G401 (cell line): ENCODE measurements around the gene ECSIT. TPM values are rescaled to one million over a fixed set of nuclear protein-coding genes. Genes with fewer than 3 reads are reported as not detected.
"Not testable (repeated sequence)": the region's sequence is repeated elsewhere in the genome, so short reads cannot be mapped to it uniquely, and the experiment has no call there.

ENCODE experiments used
- DNase-seq: peaks from one replicate; pipeline ENCODE4 v3.0.0-alpha.2; 2015; ENCODE audit warnings: low spot score
- in situ Hi-C: cut with HindIII; loops from 2 replicates; pipeline ENCODE4 v1.10.0; 2016; ENCODE audit warnings: low sequenced_read_pairs, mixed read lengths
- total RNA-seq: library from RNA; depleted of rRNA; stranded (reverse); fragments of >200 nt; shearing (Covaris generic); gene quantifications from 2 replicates; pipeline ENCODE4 v1.2.3, GENCODE V29; 2014; rRNA removed

ECSIT gene, protein sequence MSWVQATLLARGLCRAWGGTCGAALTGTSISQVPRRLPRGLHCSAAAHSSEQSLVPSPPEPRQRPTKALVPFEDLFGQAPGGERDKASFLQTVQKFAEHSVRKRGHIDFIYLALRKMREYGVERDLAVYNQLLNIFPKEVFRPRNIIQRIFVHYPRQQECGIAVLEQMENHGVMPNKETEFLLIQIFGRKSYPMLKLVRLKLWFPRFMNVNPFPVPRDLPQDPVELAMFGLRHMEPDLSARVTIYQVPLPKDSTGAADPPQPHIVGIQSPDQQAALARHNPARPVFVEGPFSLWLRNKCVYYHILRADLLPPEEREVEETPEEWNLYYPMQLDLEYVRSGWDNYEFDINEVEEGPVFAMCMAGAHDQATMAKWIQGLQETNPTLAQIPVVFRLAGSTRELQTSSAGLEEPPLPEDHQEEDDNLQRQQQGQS
- 104 and 109 TPM in 2 replicates for total RNA-seq

DNA sequence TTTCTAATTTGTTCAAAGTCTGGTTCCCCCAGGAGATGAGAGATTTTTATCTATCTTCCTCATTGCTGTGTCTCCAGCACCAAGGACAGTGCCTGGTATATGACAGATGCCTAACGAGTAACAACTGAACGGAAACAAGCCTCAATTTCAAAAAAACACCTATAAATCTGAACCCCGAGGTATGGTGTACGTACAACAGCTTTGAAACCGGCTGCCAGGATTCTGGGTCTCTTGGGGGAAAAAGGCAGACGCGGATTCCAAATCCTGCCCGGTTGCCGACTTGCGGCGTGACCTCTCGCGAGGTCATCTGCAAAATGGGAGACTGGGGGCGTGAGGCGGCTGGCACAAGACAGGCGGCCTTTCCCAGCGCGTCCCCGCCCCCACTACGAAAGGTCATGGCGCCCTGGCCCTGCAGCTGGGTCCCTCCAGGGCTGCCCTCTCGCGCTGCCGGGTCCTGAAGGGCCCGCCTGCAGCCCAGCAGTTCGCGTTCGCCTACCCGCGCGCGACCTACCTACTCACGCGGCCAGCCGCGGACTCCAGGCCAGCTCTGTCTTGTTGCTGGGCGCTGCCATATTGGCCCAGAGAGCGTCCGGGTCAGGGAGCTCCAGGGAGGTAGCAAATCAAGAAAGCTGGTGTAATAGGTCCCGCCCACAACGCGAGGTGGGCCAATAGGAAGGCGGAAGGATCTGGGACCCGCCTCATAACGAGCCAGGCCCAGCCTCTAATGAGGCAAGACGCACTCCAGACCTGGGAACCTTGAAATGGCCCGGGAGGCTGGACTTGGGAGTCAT, at the start of gene ECSIT:
ECSIT (minus strand) TSS at position 584 of the 791 bp plus-strand sequence. CDS start 9,964 bp downstream, outside the sequence.
- DNase-seq: peak; percentile 99
- in situ Hi-C loops: no loop called here

DNA sequence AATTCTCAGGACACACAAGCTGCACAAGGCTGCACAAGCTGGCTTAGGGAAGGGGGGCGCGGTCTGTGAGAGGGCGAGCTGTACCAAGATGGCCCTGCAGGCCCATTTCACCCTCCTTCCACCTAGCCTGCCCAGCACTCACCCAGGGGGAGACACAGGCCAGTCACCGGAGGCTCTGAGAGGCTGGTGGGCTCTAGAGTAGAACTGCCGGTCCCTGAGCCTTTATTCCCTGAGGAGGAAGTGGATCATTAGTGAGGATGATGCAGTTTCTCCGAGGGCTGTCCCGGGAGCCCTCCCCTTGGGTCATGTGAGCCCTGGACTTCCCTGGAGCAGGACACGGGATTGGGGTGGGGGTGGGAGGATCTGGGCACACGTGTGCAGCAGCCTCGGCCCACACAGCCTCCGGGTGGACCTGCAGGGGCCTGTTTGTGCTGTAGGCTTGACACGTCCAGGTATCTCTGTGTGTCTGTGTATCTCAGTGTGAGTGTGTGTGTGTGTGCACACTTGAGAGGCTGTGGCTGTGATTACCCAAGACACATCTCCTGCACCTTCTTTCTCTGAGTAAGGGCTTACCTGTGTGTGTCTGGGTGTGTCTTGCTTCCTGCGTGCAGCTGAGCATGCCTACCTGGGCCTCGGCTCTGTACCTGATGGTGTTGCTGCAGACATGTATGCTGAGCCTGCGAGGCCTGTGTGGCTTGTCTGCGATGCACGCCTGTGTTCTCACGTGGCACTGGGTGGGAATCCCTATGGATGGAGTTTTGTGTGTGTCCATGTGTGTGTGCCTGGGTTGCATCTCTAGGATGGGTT, 48.7 kb upstream of the ECSIT start, which contains the start of gene ACP5:
ACP5 (minus strand) TSS at position 195 of the 807 bp plus-strand sequence. CDS start 328 bp downstream, outside the sequence.
- no peak for DNase-seq
- in situ Hi-C loops: no loop called here

DNA sequence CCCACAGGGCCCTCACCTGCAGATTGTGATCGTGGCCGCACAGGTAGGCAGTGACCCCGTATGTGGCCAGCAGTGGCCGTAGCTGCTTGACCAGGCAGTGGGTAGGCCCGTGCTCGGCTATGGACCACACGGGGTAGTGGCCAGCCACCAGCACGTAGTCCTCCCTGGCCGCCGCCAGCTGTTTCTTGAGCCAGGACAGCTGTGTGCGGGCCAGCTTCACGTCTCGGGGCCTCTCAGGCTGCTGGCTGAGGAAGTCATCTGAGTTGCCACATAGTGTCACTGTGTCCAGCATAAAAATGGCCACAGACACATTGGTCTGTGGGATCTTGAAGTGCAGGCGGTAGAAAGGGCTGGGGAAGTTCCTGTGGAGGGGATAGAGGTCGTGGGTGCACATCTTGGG, 47.3 kb upstream of the ECSIT start:
- in situ Hi-C loops: no loop called here
- no peak for DNase-seq

DNA sequence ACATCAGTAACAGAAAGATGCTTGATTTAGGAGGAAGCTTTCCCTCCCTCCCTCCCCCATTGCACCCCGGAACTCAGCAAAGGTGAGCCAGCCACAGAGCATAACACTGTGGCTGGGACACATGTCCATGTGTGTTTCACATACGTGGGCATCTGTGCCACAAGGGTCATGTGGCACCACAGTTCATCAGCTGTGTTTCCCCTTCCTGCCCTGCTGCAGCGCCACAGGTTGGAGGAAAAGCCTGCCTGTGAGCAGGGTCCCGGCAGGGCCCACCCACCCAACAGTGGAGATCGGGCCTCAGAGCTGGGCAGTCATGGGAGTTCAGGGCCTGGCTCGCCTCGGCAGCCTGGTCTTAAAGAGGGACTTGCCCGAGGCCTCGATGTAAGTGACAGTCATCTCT, 45.8 kb upstream of the ECSIT start:
- no peak for DNase-seq
- in situ Hi-C loops: no loop called here

DNA sequence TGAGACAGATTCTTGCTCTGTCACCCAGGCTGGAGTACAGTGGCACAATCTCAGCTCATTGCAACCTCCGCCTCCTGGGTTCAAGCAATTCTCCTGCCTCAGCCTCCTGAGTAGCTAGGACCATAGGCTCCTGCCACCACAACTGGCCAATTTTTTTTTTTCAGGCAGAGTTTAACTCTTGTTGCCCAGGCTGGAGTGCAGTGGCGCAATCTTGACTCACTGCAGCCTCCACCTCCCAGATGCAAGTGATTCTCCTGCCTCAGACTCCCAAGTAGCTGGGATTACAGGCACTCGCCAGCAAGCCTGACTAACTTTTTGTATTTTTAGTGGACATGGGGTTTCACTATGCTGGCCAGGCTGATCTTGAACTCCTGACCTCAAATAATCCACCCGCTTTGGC, 44.8 kb upstream of the ECSIT start:
- in situ Hi-C loops, DNase-seq: not testable (repeated sequence)

DNA sequence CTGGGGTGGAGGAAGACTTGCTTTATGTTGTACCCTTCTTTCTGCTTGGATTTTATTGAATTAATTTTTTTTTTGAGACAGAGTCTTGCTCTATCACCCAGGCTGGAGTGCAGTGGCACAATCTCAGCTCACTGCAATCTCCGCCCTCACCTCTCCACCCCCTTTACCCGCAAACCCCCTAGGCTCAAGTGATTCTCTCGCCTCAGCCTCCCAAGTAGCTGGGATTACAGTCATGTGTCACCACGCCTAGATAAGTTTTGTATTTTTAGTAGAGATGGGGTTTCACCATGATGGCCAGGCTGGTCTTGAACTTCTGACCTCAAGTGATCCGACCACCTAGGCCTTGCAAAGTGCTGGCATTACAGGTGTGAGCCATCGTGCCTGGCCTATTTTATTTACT, 44.4 kb upstream of the ECSIT start:
- in situ Hi-C loops, DNase-seq: not testable (repeated sequence)

DNA sequence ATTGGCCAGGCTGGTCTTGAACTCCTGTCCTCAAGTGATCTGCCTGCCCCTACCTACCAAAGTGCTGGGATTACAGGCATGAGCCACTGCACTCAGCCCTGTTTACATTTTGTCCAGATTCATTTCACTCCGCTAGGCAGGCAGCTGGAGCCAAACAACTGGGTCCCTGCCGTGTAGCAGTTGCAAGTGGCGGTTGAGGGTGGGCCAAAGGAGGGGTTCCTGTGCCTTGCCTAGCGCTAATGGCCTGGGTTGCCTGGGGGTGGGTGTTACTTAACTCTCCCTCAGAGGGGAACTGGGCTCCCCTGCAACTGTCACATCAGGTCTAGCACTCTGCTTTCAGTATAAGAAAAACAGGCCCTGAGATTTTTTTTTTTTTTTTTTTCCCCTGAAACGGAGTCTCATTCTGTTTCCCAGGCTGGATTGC, 41.1 kb upstream of the ECSIT start:
- in situ Hi-C loops: no loop called here

DNA sequence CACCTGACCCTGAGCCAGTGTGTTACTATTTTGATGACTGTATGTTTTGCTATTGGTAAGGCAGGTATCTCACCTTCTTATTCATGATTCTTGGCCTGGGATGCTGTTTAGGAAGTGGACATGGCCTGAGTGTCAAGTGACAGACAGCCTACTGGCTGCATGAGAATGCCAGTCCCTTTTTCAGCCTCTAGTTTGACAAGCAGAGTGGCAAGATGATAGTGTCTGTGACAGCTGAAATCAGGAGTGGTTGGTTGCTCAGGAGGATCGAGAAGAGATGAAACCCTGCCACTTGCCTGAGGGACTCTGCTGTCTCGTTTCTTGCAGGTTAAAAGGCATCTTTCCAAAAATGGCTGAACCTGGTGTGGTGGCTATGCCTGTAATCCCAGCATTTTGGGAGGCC, 37.2 kb upstream of the ECSIT start:
- no peak for DNase-seq
- in situ Hi-C loops: no loop called here

More for the DNA sequence above, 41.1 kb upstream of the ECSIT start:
- DNase-seq: no peak

DNA sequence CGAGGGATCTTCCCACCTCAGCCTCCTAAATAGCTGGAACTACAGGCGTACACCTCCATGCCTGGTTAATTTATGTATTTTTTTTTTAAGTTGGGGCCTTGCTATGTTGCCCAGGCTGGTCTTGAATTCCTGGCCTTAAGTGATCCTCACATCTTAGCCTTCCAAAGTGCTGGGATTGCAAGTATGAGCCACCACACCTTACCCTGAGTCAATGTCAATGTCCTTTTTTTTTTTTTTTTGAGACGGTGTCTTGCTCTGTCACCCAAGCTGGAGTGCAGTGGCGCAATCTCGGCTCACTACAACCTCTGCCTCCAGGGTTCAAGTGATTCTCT, 36.7 kb upstream of the ECSIT start:
- DNase-seq, in situ Hi-C loops: not testable (repeated sequence)

DNA sequence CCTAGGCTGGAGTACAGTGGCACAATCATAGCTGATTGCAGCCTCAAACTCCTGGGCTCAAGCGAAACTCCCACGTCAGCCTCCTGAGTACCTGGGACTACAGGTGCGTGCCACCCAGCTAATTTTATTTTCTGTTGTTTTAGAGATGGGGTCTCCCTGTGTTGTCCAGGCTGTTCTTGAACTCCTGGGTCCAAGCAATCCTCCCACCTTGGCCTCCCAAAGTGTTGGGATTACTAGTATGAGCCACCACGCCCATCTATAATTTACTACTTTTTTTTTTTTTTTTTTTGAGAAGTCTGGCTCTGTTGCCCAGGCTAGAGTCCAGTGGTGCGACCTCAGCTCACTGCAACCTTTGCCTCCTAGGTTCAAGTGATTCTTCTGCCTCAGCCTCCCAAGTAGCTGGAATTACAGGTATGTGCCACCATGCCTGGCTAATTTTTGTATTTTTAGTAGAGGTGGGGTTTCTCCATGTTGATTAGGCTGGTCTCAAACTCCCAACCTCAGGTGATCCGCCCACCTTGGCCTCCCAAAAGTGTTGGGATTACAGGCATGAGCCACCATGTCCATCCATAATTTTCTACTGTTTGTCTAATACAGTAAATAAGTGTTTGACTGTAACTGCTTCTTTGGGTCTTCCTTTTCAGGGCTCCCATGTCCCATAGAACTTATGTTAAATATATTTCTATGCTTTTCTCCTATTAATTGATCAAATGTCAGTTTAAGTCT, 35.3 kb upstream of the ECSIT start:
- in situ Hi-C loops, DNase-seq: not testable (repeated sequence)

DNA sequence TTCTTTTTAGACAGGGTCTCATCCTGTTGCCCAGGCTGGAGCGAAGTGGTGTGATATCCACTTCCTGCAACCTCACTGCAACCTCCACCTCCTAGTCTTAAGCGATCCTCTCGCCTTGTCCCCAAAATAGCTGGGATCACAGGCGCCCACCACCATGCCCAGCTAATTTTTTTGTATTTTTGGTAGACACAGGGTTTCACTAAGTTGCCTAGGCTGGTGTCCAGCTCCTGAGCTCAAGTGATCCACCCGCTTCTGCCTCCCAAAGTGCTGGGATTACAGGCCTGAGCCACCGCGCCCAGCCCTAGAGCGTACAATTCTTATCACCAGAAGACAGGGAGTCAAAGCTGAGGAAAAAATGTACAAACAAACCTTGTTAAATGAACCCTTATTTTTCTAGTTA, 34.6 kb upstream of the ECSIT start:
- in situ Hi-C loops: no loop called here
- no peak for DNase-seq

DNA sequence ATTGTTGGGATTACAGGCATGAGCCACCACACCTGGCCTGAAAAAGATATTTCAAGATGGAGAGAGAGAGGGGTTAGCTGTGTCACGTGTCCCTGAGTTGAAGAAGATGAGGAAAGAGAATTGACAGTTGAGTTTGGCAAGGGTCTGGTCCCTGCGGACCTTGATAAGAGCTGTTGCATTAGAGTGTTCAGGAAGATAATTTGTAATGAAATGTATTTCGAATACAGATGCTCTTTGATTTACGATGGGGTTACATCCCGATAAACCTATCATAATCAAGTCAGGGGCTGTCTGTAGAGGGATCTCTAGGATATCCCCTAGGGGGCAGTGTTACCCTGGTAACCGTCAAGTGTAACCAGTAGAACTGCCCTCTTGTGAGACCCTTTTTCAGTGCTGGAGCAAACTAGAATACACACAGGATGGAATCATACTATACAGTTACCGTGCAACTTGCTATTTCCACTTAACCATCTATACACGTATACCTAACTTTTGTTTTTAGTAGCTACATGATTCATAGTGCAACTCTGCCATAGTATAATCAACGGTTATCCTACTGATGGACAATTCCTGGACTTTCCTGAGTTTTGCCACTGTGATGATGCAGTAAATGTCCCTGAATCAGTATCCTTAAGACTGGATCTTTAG, 31.6 kb upstream of the ECSIT start:
- peak; percentile 67 for DNase-seq
- in situ Hi-C loops: no loop called here

DNA sequence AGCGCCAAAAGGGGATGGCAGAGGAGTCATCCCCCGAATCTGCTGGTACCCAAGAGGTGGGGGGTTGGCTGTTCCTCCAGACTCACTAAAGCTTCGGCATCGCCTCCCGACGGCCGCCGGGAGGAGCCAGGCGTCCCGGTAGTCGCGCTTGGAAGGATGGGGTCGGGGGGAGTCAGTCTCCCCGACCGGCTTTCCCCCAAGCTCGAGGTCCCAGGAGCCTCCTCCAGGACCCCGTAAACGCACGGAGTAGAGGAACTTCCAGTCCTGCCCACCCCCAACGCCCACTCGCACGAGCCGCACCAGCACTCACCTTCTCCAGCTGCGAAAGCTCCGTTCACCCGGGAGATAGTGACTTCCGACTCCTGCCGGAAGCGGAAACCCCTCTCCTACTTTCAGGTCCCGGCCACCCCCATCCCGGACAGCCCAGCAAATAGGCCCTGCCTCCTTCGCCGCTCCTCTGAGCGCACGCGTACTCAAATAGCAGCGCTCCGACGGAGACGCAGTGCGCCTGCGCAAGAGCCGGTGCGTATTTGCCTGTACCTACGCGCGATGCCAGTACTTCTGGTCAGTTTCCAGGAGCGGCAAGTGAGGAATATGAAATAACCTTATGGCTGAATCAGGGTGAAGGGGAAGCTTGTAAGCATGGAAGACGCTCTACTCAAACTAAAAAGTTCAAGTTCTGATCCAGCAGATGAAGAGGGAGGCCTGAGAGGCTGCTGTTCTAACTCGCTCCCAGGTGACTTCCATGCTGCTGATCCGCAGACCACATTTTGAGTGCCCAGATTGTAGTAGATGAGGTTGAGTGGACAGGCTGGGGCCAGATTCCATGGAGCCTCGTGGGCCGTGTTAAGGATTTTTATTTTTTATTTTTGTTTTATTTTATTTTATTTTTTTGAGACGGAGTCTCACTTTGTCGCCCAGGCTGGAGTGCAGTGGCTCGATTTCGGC, 30.2 kb upstream of the ECSIT start, which contains the start of gene ELOF1:
ELOF1 (minus strand) TSS at position 350 of the 948 bp plus-strand sequence. CDS start 4,883 bp downstream, outside the sequence.
- in situ Hi-C loops: no loop called here

DNA sequence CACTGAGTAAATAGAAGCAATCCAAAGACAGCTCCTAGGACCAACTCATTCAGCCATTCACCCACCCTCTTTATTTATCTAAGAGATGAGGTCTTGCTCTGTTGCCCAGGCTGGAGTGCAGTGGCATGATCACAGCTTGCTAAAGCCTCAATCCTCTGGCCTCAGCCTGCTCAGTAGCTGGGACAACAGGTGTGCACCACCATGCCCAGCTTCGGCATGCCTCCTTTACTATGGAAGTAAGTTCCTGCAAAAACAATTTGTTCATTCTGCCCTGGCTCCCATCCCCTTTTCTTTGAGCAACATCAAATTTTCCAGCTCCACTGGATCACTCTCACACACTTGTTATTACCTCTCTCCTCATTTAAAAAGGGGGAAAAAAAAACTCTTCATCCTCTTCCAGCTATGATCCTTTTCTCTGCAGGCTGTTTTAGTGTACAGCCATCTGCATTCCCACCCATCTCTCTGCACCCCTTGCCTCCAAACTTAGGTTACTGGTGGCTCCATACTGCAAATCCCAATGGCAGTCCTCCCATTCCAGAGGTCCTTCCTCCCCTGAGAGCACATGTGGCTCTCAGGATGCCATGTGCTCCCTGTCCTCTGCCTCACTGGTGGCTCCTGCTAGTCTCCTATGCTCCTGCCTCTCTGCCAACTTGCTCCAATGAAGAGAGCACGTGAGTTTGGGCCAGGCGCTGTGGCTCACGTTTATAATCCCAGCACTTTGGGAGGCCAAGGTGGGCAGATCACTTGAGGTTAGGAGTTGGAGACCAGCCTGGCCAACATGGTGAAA, 27.9 kb upstream of the ECSIT start:
- in situ Hi-C loops: no loop called here
- no peak for DNase-seq

More for the DNA sequence above, 30.2 kb upstream of the ECSIT start, which contains the start of gene ELOF1:
- peak; percentile 99 for DNase-seq

DNA sequence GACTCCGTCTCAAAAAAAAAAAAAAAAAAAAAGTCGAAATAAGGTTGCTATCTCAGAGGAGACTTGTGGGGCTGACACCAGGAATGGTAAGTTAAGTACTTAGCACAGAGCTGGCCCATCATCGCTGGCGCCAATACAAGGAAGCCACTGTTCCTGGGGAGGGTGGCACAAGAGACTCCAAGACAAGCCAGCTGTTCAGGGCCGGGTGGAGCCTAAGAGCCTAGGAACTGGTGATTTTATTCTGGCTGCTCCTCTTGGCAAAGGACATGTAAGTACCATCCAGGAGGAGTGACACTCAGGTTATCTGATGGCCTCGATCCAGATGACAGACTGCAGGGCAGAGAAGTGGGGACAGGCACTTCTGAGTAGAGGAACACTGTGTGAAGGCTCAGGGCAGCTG, 26.3 kb upstream of the ECSIT start:
- DNase-seq: no peak
- in situ Hi-C loops: no loop called here

DNA sequence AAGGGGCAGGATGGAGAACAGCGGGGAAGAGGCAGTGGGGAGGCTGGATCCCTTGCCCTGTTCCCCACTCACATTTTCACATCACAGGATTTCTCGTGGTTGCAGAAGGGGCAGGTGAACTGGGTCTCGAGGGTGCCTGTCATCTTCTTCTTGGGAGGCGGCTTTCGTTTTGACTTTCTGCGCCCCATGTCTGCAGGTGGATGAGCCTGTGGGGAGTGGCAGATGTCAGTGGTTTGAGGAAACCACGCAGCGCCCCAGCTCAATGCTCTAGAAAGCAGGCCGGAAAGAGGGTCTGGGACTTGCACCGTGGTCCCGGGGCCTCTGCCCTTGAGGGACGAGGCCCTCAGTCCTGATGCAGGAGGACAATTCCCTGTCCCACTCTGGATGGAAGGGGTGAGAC, 25.2 kb upstream of the ECSIT start:
- in situ Hi-C loops: no loop called here
- no peak for DNase-seq
